ENCODE results near the gene TTC39A.

DNA sequence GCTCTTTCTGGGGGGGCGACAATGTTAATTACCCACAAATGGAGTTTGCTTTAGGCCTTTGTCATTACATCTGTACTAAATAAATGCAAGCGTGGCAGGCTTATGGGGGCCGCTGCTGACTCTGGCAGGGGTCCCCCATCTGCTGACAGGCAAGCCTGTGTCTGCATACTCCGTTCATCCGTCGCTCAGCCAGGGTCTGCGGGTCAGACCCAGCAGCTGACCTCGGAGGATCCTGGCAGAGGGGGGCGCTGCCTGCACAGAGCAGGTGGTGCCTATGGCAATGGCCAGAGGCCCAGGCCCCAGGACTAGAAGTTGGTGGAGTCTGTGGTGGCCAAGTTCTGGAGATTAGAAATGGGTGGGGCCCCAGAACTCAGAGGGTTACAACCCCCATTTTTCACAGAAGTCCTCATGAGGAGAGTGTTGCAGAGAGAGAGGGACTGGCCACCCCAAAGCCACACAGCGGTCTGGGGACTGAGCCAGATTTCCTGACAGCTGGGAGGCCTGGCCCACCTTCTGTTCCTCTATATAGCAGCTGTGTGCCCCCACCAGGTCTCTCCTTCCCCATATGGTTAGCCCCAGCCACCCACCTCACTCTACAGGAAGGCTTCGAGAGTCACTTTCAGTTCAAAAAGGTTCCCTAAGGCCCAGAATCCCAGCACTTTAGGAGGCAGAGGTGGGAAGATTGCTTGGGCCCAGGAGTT is 31.0 kb downstream of the TTC39A start:
- no peak for TF ChIP-seq CTCF (IDR thresholded peaks at IDR 0.05; ENCODE audit: low read length)
- TF ChIP-seq EZH2 (optimal IDR thresholded peaks at IDR 0.05; ENCODE audit: low read depth, low read length), result no peak
- no peak for TF ChIP-seq EZH2phosphoT487 (IDR thresholded peaks at IDR 0.05; ENCODE audit: low read length)

All from MM.1S (cell line).